HS-5 (cell line): ENCODE data around the gene WDFY4.

ENCODE experiments used
- DNase-seq: peaks from one replicate; pipeline ENCODE4 v3.0.0-alpha.2; 2012; ENCODE audit warnings: low read depth

The WDFY4 gene

GRCh38 chr10:48748573-48748972, 63.9 kb downstream of the WDFY4 start:
- DNase-seq = no peak

- no peak for DNase-seq
These were observed 64.6 kb downstream of the WDFY4 start for GRCh38 chr10:48749254-48749787.

- DNase-seq = no peak
These were observed 65.3 kb downstream of the WDFY4 start for GRCh38 chr10:48750019-48750418.

- no peak for DNase-seq
These were observed 66.3 kb downstream of the WDFY4 start for GRCh38 chr10:48750991-48751390.

GRCh38 chr10:48751730-48752129, 67.1 kb downstream of the WDFY4 start:
- no peak for DNase-seq

GRCh38 chr10:48758411-48758810, 73.7 kb downstream of the WDFY4 start:
- no peak for DNase-seq

GRCh38 chr10:48759113-48759901, 74.6 kb downstream of the WDFY4 start:
- DNase-seq = no peak

- DNase-seq = no peak
These were observed 76.3 kb downstream of the WDFY4 start for GRCh38 chr10:48760983-48761382.

GRCh38 chr10:48762064-48763042, 77.7 kb downstream of the WDFY4 start:
- DNase-seq = no peak

GRCh38 chr10:48763403-48763965, 78.8 kb downstream of the WDFY4 start:
- no peak for DNase-seq

- DNase-seq = no peak
These were observed 79.8 kb downstream of the WDFY4 start for GRCh38 chr10:48764486-48764885.

GRCh38 chr10:48765039-48765438, 80.4 kb downstream of the WDFY4 start:
- no peak for DNase-seq

- DNase-seq = no peak
These were observed 80.9 kb downstream of the WDFY4 start for GRCh38 chr10:48765527-48765926.

GRCh38 chr10:48767373-48768143, 82.9 kb downstream of the WDFY4 start:
- no peak for DNase-seq

- DNase-seq = no peak
These were observed 83.6 kb downstream of the WDFY4 start for GRCh38 chr10:48768144-48768766.

- no peak for DNase-seq
These were observed 84.3 kb downstream of the WDFY4 start for GRCh38 chr10:48768926-48769325.

GRCh38 chr10:48769706-48770435, 85.2 kb downstream of the WDFY4 start:
- DNase-seq = no peak

- DNase-seq = no peak
These were observed 86.0 kb downstream of the WDFY4 start for GRCh38 chr10:48770561-48771089.

GRCh38 chr10:48771234-48771633, 86.6 kb downstream of the WDFY4 start:
- DNase-seq = no peak

- no peak for DNase-seq
These were observed 87.4 kb downstream of the WDFY4 start for GRCh38 chr10:48772059-48772458.
